G401 (cell line): ENCODE data around the gene PLCB2. TPM values are rescaled to one million over a fixed set of nuclear protein-coding genes. Genes with fewer than 3 reads are reported as not detected.

Experiments
- DNase-seq: peaks from one replicate; pipeline ENCODE4 v3.0.0-alpha.2; 2015; ENCODE audit warnings: low spot score
- in situ Hi-C: cut with HindIII; loops from 2 replicates; pipeline ENCODE4 v1.10.0; 2016; ENCODE audit warnings: low sequenced_read_pairs, mixed read lengths
- total RNA-seq: library from RNA; depleted of rRNA; stranded (reverse); fragments of >200 nt; shearing (Covaris generic); gene quantifications from 2 replicates; pipeline ENCODE4 v1.2.3, GENCODE V29; 2014

The PLCB2 gene
- total RNA-seq, 1 experiment from 2014 or later = 145 TPM

- no peak for DNase-seq
- in situ Hi-C loops = no loop called here
These were observed 27.3 kb downstream of the PLCB2 start for GRCh38 chr15:40280260-40281056.

GRCh38 chr15:40279437-40280141 is 28.1 kb downstream of the PLCB2 start:
- in situ Hi-C loops = no loop called here
- peak; percentile 72 for DNase-seq

- no peak for DNase-seq
- in situ Hi-C loops = no loop called here
These were observed 29.7 kb downstream of the PLCB2 start for GRCh38 chr15:40278026-40278425.

GRCh38 chr15:40277471-40277870 is 30.3 kb downstream of the PLCB2 start:
- in situ Hi-C loops = no loop called here
- DNase-seq = no peak

- in situ Hi-C loops = no loop called here
These were observed 30.8 kb downstream of the PLCB2 start for GRCh38 chr15:40276927-40277326.

GRCh38 chr15:40275954-40276353 is 31.8 kb downstream of the PLCB2 start:
- in situ Hi-C loops = no loop called here
- no peak for DNase-seq

More at GRCh38 chr15:40276927-40277326, 30.8 kb downstream of the PLCB2 start:
- no peak for DNase-seq

- in situ Hi-C loops = no loop called here
- no peak for DNase-seq
These were observed 32.2 kb downstream of the PLCB2 start for GRCh38 chr15:40275523-40275922.

GRCh38 chr15:40274350-40275274 is 33.1 kb downstream of the PLCB2 start:
- in situ Hi-C loops = loop anchor here (5.0 kb wide), 1 partner anchor 52 kb away; no protein-coding TSS in a partner anchor
- peak; percentile 83 for DNase-seq

- DNase-seq = no peak
- in situ Hi-C loops = loop anchor here (5.0 kb wide), 1 partner anchor 51 kb away; no protein-coding TSS in a partner anchor
These were observed 34.3 kb downstream of the PLCB2 start for GRCh38 chr15:40273428-40273827.

- DNase-seq = no peak
- in situ Hi-C loops = loop anchor here (5.0 kb wide), 1 partner anchor 50 kb away; no protein-coding TSS in a partner anchor
These were observed 35.2 kb downstream of the PLCB2 start for GRCh38 chr15:40272485-40273056.

GRCh38 chr15:40271685-40272484 is 35.9 kb downstream of the PLCB2 start:
- in situ Hi-C loops = loop anchor here (5.0 kb wide), 1 partner anchor 50 kb away; no protein-coding TSS in a partner anchor

GRCh38 chr15:40270246-40270995 is 37.3 kb downstream of the PLCB2 start:
- in situ Hi-C loops = loop anchor here (5.0 kb wide), 1 partner anchor 48 kb away; no protein-coding TSS in a partner anchor

More at GRCh38 chr15:40271685-40272484, 35.9 kb downstream of the PLCB2 start:
- DNase-seq = peak; percentile 47

GRCh38 chr15:40269604-40270003 is 38.1 kb downstream of the PLCB2 start:
- in situ Hi-C loops = loop anchor here (5.0 kb wide), 1 partner anchor 47 kb away; no protein-coding TSS in a partner anchor
- no peak for DNase-seq

More at GRCh38 chr15:40270246-40270995, 37.3 kb downstream of the PLCB2 start:
- DNase-seq = no peak

- no peak for DNase-seq
- in situ Hi-C loops = no loop called here
These were observed 40.1 kb downstream of the PLCB2 start for GRCh38 chr15:40267670-40268069.

GRCh38 chr15:40266828-40267304 is 40.9 kb downstream of the PLCB2 start:
- DNase-seq = peak; percentile 38

GRCh38 chr15:40265875-40266274 is 41.9 kb downstream of the PLCB2 start:
- no peak for DNase-seq
- in situ Hi-C loops = no loop called here

More at GRCh38 chr15:40266828-40267304, 40.9 kb downstream of the PLCB2 start:
- in situ Hi-C loops = no loop called here

- in situ Hi-C loops = no loop called here
- no peak for DNase-seq
These were observed 42.4 kb downstream of the PLCB2 start for GRCh38 chr15:40265355-40265754.
